Measurements from ENCODE around the gene CMIP. TPM values are rescaled to one million over a fixed set of nuclear protein-coding genes. Genes with fewer than 3 reads are reported as not detected.
"Not testable (repeated sequence)": the region's sequence is repeated elsewhere in the genome, so short reads cannot be mapped to it uniquely, and the experiment has no call there.

Gene CMIP
- total RNA-seq, 1 donor from 2014 or later: 46.6 TPM

GRCh38 chr16:81687131-81687456, 242.5 kb downstream of the CMIP start:
- TF ChIP-seq CTCF (conservative IDR thresholded peaks at IDR 0.05): no peak
- H3K27me3 Mint-ChIP-seq: no peaks in the 10 kb centered on the region
- DNase-seq (ENCODE audit: extremely low spot score, unreplicated experiment): no peak
- H3K27ac Mint-ChIP-seq: no peak overlapping the region
- no peaks in the 10 kb centered on the region for H3K9me3 Mint-ChIP-seq
- peaks cover 6% of the 10 kb centered on the region for H3K36me3 Mint-ChIP-seq
- no peaks in the 10 kb centered on the region for H3K4me1 Mint-ChIP-seq (ENCODE audit: unreplicated experiment)
- H3K4me3 Mint-ChIP-seq: no peak overlapping the region

- TF ChIP-seq CTCF (conservative IDR thresholded peaks at IDR 0.05): no peak
- H3K4me1 Mint-ChIP-seq (ENCODE audit: unreplicated experiment): no peaks in the 10 kb centered on the region
- no peaks in the 10 kb centered on the region for H3K9me3 Mint-ChIP-seq
- no peak overlapping the region for H3K27ac Mint-ChIP-seq
- no peaks in the 10 kb centered on the region for H3K27me3 Mint-ChIP-seq
- no peak overlapping the region for H3K4me3 Mint-ChIP-seq
- H3K36me3 Mint-ChIP-seq: peaks cover 13% of the 10 kb centered on the region
- DNase-seq (ENCODE audit: extremely low spot score, unreplicated experiment): no peak
Observed at GRCh38 chr16:81688182-81688581, 243.6 kb downstream of the CMIP start.

GRCh38 chr16:81688839-81689238, 244.2 kb downstream of the CMIP start:
- H3K9me3 Mint-ChIP-seq; DNase-seq (ENCODE audit: extremely low spot score, unreplicated experiment); H3K4me1 Mint-ChIP-seq (ENCODE audit: unreplicated experiment); H3K27me3 Mint-ChIP-seq; H3K27ac Mint-ChIP-seq; H3K4me3 Mint-ChIP-seq: not testable (repeated sequence)
- peaks cover 13% of the 10 kb centered on the region for H3K36me3 Mint-ChIP-seq

GRCh38 chr16:81692021-81692420, 247.4 kb downstream of the CMIP start:
- Mint-ChIP-seq H3K4me1 (ENCODE audit: unreplicated experiment) (peaks cover 11% of the 10 kb centered on the region), H3K9me3 (no peaks in the 10 kb centered on the region), H3K27ac (no peak overlapping the region), H3K27me3 (no peaks in the 10 kb centered on the region), H3K36me3 (peaks cover 18% of the 10 kb centered on the region), H3K4me3 (no peak overlapping the region)
- TF ChIP-seq CTCF (conservative IDR thresholded peaks at IDR 0.05): no peak
- DNase-seq (ENCODE audit: extremely low spot score, unreplicated experiment): no peak

- no peak for DNase-seq (ENCODE audit: extremely low spot score, unreplicated experiment)
- H3K4me3 Mint-ChIP-seq: no peak overlapping the region
- H3K27ac Mint-ChIP-seq: no peak overlapping the region
- H3K27me3 Mint-ChIP-seq: no peaks in the 10 kb centered on the region
- H3K36me3 Mint-ChIP-seq: peaks cover 18% of the 10 kb centered on the region
- H3K4me1 Mint-ChIP-seq (ENCODE audit: unreplicated experiment): peaks cover 11% of the 10 kb centered on the region
- TF ChIP-seq CTCF (conservative IDR thresholded peaks at IDR 0.05): no peak
- H3K9me3 Mint-ChIP-seq: no peaks in the 10 kb centered on the region
Observed at GRCh38 chr16:81692571-81692970, 248.0 kb downstream of the CMIP start.

- no peak for TF ChIP-seq CTCF (conservative IDR thresholded peaks at IDR 0.05)
- Mint-ChIP-seq H3K4me1 (ENCODE audit: unreplicated experiment) (peaks cover 11% of the 10 kb centered on the region), H3K4me3 (no peak overlapping the region), H3K9me3 (no peaks in the 10 kb centered on the region), H3K27ac (no peak overlapping the region), H3K27me3 (no peaks in the 10 kb centered on the region), H3K36me3 (peaks cover 18% of the 10 kb centered on the region)
- DNase-seq (ENCODE audit: extremely low spot score, unreplicated experiment): no peak
Observed at GRCh38 chr16:81693041-81693743, 248.6 kb downstream of the CMIP start.
